Measurements from ENCODE around the gene CADPS. TPM values are rescaled to one million over a fixed set of nuclear protein-coding genes. Genes with fewer than 3 reads are reported as not detected.

The CADPS gene
- total and polyA plus RNA-seq, 7 donors, result 1.6 to 12.5 (median 6.2) TPM; not detected in 1

DNA sequence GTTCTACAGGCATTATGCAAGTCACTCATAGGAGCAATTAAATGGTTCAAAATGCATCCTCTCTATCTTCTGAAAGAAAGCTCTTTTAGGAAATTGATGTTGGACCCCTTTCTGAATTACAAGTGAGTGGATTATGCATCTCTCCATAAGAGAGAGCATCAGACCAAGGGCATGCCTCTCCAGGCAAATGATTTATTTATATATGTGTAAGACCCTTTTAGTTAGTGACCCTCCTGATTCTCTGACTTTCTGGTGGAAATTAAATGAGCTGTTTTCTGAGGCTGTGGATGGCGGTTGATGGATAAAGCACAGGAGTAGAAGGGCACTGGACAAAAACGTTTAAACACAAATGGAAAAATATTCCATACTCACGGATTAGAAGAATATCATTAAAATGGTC is 62.6 kb downstream of the CADPS start:
- 92% methylated on average over 3 of the region's 3 CpGs for WGBS, 2 donors
- Histone ChIP-seq H3K27me3 (no peaks in the 10 kb centered on the region), H3K27ac (no peak overlapping the region), H3K36me3 (no peaks in the 10 kb centered on the region), H3K4me3 (no peak overlapping the region), H3K4me1 (peaks cover 0 to 5% (median 2%) of the 10 kb centered on the region in 4 donors), H3K9me3 (no peaks in the 10 kb centered on the region)
- TF ChIP-seq POLR2A (IDR thresholded peaks at IDR 0.05), result no peak
- TF ChIP-seq, protein P1, sequence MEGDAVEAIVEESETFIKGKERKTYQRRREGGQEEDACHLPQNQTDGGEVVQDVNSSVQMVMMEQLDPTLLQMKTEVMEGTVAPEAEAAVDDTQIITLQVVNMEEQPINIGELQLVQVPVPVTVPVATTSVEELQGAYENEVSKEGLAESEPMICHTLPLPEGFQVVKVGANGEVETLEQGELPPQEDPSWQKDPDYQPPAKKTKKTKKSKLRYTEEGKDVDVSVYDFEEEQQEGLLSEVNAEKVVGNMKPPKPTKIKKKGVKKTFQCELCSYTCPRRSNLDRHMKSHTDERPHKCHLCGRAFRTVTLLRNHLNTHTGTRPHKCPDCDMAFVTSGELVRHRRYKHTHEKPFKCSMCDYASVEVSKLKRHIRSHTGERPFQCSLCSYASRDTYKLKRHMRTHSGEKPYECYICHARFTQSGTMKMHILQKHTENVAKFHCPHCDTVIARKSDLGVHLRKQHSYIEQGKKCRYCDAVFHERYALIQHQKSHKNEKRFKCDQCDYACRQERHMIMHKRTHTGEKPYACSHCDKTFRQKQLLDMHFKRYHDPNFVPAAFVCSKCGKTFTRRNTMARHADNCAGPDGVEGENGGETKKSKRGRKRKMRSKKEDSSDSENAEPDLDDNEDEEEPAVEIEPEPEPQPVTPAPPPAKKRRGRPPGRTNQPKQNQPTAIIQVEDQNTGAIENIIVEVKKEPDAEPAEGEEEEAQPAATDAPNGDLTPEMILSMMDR (IDR thresholded peaks at IDR 0.05), result no peak
- no peak for TF ChIP-seq EP300 (IDR thresholded peaks at IDR 0.05)
- no peak for TF ChIP-seq POLR2AphosphoS5 (IDR thresholded peaks at IDR 0.05)
- intact Hi-C loops (cut with DNase I), result no loop called here
- no peak for DNase-seq

DNA sequence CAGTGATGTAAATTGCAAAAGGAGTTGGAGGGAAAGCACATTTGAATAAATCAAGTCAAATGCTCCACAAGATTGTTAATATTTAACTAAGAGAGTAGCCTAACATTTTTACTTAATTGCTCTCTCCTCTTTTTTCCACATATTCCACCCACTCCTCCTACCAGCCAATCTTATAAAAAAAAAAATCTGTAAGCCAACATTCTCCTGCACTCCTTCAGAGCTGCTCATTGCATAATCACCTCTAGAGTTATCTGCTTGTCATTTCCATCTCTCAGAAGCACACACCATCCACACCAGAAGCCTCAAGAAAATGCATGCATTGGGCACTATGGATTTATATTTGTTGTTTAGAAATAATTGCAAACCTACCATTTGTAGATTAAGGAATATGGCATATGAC is 64.1 kb downstream of the CADPS start:
- intact Hi-C loops (cut with DNase I), result no loop called here
- DNase-seq, result no peak
- Histone ChIP-seq H3K27me3 (no peaks in the 10 kb centered on the region), H3K36me3 (no peaks in the 10 kb centered on the region), H3K27ac (no peak overlapping the region), H3K4me1 (peaks cover 0 to 5% (median 2%) of the 10 kb centered on the region in 4 donors), H3K4me3 (no peak overlapping the region), H3K9me3 (no peaks in the 10 kb centered on the region)
- no peak for TF ChIP-seq POLR2A (IDR thresholded peaks at IDR 0.05)

DNA sequence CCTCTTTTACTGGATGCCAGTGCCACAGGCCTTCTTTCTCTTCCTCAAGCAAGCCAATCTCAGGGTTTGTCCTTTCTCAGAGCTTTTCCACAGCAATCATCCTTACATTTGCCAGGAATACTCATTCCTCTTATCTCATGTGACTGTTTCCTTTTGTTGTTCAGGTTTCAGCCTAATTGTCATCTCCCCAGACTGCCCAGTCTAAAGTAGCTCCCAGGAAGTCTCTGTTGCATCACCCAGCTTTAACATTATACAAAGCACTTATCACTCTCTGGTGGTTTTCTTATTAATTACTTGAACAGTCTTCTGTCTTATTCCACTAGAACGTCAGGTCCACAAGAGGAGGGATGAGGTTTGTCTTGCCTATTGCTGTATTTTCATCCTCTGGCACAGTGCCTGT is 65.8 kb downstream of the CADPS start:
- intact Hi-C loops (cut with DNase I), result no loop called here
- no peak for TF ChIP-seq POLR2A (IDR thresholded peaks at IDR 0.05)
- no peak for TF ChIP-seq POLR2AphosphoS5 (IDR thresholded peaks at IDR 0.05)
- TF ChIP-seq, protein P1 (IDR thresholded peaks at IDR 0.05), result no peak
- TF ChIP-seq EP300 (IDR thresholded peaks at IDR 0.05), result no peak

DNA sequence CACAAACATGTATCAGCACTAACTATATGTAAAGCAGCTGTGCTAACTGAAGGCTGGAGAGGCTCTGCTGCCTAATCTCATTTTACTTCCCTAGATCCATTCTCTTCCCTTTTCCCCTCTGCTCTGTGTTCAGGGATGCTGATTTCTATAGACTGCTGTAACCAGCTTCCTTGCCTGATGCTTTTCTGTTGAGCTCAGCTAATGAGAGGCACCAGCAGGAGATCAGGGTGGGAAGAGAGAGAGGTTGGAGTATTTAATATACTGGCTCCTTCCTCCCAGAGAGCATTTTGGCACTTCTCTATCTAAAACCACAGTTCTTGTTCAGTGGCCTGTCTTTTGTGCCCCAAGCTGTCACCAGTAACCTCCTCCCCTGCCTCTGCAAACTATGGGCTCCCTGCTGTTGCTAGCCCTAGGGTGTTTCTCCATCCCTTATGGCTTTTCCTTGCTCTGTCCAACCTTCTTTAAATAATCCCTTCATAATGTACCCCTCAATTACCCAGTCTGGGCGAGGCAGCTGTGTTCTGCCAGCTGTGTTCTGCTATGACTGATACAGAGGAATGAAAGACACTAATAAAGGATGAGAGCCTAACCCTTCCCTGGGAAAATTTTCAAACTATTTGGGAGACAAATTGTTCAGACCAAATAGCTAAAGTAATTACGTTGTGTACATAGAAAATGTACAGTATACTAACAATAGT is 69.5 kb downstream of the CADPS start:
- H3K27ac ChIP-seq, result no peak overlapping the region
- H3K27me3 ChIP-seq, result no peaks in the 10 kb centered on the region
- intact Hi-C loops (cut with DNase I), result no loop called here
- H3K9me3 ChIP-seq, result no peaks in the 10 kb centered on the region
- 58 to 69% methylated on average over 2 of the region's 2 CpGs for WGBS, 2 donors
- no peak overlapping the region for H3K4me3 ChIP-seq
- no peak for TF ChIP-seq POLR2AphosphoS5 (IDR thresholded peaks at IDR 0.05)
- TF ChIP-seq, protein P1 (IDR thresholded peaks at IDR 0.05), result no peak
- no peak for TF ChIP-seq POLR2A (IDR thresholded peaks at IDR 0.05)
- TF ChIP-seq EP300 (IDR thresholded peaks at IDR 0.05), result no peak
- no peaks in the 10 kb centered on the region for H3K4me1 ChIP-seq
- H3K36me3 ChIP-seq, result no peaks in the 10 kb centered on the region
- DNase-seq, result no peak

More for the DNA sequence above, 65.8 kb downstream of the CADPS start:
- no peaks in the 10 kb centered on the region for H3K36me3 ChIP-seq
- DNase-seq, result no peak
- H3K4me3 ChIP-seq, result no peak overlapping the region
- no peaks in the 10 kb centered on the region for H3K9me3 ChIP-seq
- WGBS, 2 donors, result 81 to 83% methylated on average over 1 of the region's 1 CpG
- no peaks in the 10 kb centered on the region for H3K4me1 ChIP-seq
- H3K27ac ChIP-seq, result no peak overlapping the region
- no peaks in the 10 kb centered on the region for H3K27me3 ChIP-seq

DNA sequence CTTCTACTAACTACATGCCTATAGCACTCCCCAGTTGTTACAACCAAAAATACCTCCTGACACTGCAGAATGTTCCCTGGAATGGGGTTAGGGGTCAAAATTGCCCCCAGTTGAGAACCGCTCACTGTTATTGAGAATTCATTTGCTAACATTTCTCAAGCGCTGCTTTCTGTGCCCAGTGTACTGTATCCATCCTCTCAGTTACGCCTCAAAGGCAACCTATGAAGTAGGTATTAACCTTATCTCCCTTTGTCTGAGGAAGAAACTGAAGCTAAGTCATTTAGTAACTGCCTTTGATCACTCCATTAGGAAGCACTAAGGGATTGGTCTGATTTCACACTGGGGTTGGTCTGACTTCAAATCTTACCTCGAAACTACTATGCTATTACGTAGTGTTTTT is 70.1 kb downstream of the CADPS start:
- intact Hi-C loops (cut with DNase I), result no loop called here
- H3K27ac ChIP-seq, result no peak overlapping the region
- no peak overlapping the region for H3K4me3 ChIP-seq
- 79 to 86% methylated on average over 5 of the region's 5 CpGs for WGBS, 2 donors
- no peaks in the 10 kb centered on the region for H3K27me3 ChIP-seq
- H3K9me3 ChIP-seq, result no peaks in the 10 kb centered on the region
- H3K36me3 ChIP-seq, result no peaks in the 10 kb centered on the region
- no peaks in the 10 kb centered on the region for H3K4me1 ChIP-seq
- DNase-seq, result no peak
- no peak for TF ChIP-seq EP300 (IDR thresholded peaks at IDR 0.05)
- TF ChIP-seq POLR2AphosphoS5 (IDR thresholded peaks at IDR 0.05), result no peak
- TF ChIP-seq, protein P1 (IDR thresholded peaks at IDR 0.05), result no peak
- TF ChIP-seq POLR2A (IDR thresholded peaks at IDR 0.05), result no peak

Data from sigmoid colon (tissue), 7 donors.